MCF 10A (cell line): ENCODE measurements around the gene KIF21A. TPM values are rescaled to one million over a fixed set of nuclear protein-coding genes. Genes with fewer than 3 reads are reported as not detected.
A peak's percentile ranks its signal among the peaks of the same experiment; 100 is the strongest.

ENCODE experiments used
- BruUV-seq: library from RNA; stranded (reverse); fragments of 400-500 nt; replicated peaks from 2 replicates; lab custom pipeline; 2021; lab: Mats Ljungman, UMichigan
- CTCF ChIA-PET: fragments of 300-600 bp; sonication (Branson Sonifier 250); formaldehyde crosslinking; extraction: SDS; loops from one replicate; lab custom pipeline; 2021; ENCODE audit warnings: antibody characterized with exemption, inconsistent platforms; lab: Yijun Ruan, JAX
- POLR2A ChIA-PET: fragments of 300-600, 350-650 bp; sonication (Branson Sonifier 250); formaldehyde crosslinking; extraction: SDS; loops from one replicate; lab custom pipeline; 2020; ENCODE audit warnings: antibody characterized with exemption, inconsistent platforms; lab: Yijun Ruan, JAX
- DNase-seq: peaks from one replicate; pipeline ENCODE4 v3.0.0-alpha.2; 2018; ENCODE audit not compliant: unreplicated experiment
- H3K27ac Mint-ChIP-seq: one replicate; pipeline ENCODE4 v1.8.0; 2022; ENCODE audit warnings: mild to moderate bottlenecking, low read depth, mixed read lengths; ENCODE audit not compliant: unreplicated experiment
- H3K27me3 Mint-ChIP-seq: one replicate; pipeline ENCODE4 v1.8.0; 2022; ENCODE audit warnings: mixed read lengths; ENCODE audit not compliant: insufficient read depth, unreplicated experiment
- H3K36me3 Mint-ChIP-seq: one replicate; pipeline ENCODE4 v1.8.0; 2022; ENCODE audit warnings: mild to moderate bottlenecking, moderate library complexity, mixed read lengths; ENCODE audit not compliant: insufficient read depth, unreplicated experiment
- H3K4me1 Mint-ChIP-seq: one replicate; pipeline ENCODE4 v1.8.0; 2022; ENCODE audit warnings: mixed read lengths; ENCODE audit not compliant: insufficient read depth, unreplicated experiment
- H3K4me3 Mint-ChIP-seq: one replicate; pipeline ENCODE4 v1.8.0; 2022; ENCODE audit warnings: mild to moderate bottlenecking, moderate library complexity, mixed read lengths; ENCODE audit not compliant: unreplicated experiment
- H3K9me3 Mint-ChIP-seq: one replicate; pipeline ENCODE4 v1.8.0; 2022; ENCODE audit warnings: mixed read lengths; ENCODE audit not compliant: unreplicated experiment
- CTCF ChIP-seq: fragments of 200-600 bp; IDR thresholded peaks from one replicate; pipeline ENCODE4 v1.8.0; 2022; ENCODE audit warnings: antibody characterized with exemption, mild to moderate bottlenecking; ENCODE audit not compliant: unreplicated experiment
- intact Hi-C: fragments of 100-400 bp; cut with micrococcal nuclease; formaldehyde crosslinking; loops from 2 replicates; pipeline ENCODE4 v1.14.1; 2022
- total RNA-seq: library from RNA; stranded (reverse); gene quantifications from 2 replicates; pipeline ENCODE4 v1.2.3, GENCODE V29; 2022

Gene KIF21A
- total RNA-seq, 1 experiment from 2014 or later = 53.8 TPM

GRCh38 chr12:39351153-39351552 is 91.8 kb downstream of the KIF21A start:
- no peak for DNase-seq
- intact Hi-C loops = no loop called here
- CTCF ChIA-PET = interaction anchor here (0.5 kb wide), 1 partner anchor 11 kb away, joined by 3 read pairs; no protein-coding TSS in a partner anchor
- no TSS peak for BruUV-seq
- Mint-ChIP-seq H3K27me3 (no peaks in the 10 kb centered on the region), H3K27ac (no peak overlapping the region), H3K4me3 (no peak overlapping the region), H3K9me3 (no peaks in the 10 kb centered on the region), H3K36me3 (peaks cover 20% of the 10 kb centered on the region), H3K4me1 (peaks cover 6% of the 10 kb centered on the region)
- POLR2A ChIA-PET = no interaction called here
- TF ChIP-seq CTCF = no peak

GRCh38 chr12:39348941-39349626 is 93.8 kb downstream of the KIF21A start:
- no TSS peak for BruUV-seq
- CTCF ChIA-PET = interaction anchor here (0.9 to 2.3 kb wide), 2 partner anchors 15 to 115 kb away, joined by 5 to 11 read pairs; no protein-coding TSS in a partner anchor
- POLR2A ChIA-PET = interaction anchor here (0.6 kb wide), 1 partner anchor 67 kb away, joined by 4 read pairs; no protein-coding TSS in a partner anchor

DNA sequence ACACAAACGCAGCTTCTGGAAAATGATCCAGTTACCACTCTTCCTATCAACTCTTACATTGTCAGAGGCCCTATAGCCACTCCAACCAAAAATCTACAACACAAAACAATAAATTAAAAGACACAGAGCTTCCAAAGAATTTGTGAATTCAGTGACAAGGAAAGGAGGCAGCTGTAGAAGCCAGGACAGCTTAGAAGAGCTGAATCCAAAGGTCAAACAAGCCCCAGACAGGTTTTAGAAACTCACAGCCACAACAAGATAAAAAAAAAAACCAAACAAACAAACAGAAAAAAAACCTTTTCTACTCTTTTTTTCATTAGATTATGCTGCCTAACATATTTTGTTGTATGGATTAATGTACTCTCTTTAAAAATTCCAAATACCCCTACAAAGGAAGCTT is 94.4 kb downstream of the KIF21A start:
- POLR2A ChIA-PET = interaction anchor here (0.6 kb wide), 1 partner anchor 67 kb away, joined by 4 read pairs; no protein-coding TSS in a partner anchor
- intact Hi-C loops = no loop called here

More at GRCh38 chr12:39348941-39349626, 93.8 kb downstream of the KIF21A start:
- Mint-ChIP-seq H3K36me3 (peaks cover 7% of the 10 kb centered on the region), H3K4me3 (no peak overlapping the region), H3K9me3 (no peaks in the 10 kb centered on the region), H3K27ac (peak overlapping the region; percentile 46), H3K27me3 (no peaks in the 10 kb centered on the region), H3K4me1 (no peaks in the 10 kb centered on the region)
- TF ChIP-seq CTCF = no peak
- intact Hi-C loops = no loop called here
- no peak for DNase-seq

More for the DNA sequence above, 94.4 kb downstream of the KIF21A start:
- Mint-ChIP-seq H3K27ac (peak overlapping the region; percentile 46), H3K4me3 (no peak overlapping the region), H3K4me1 (no peaks in the 10 kb centered on the region), H3K36me3 (peaks cover 7% of the 10 kb centered on the region), H3K27me3 (no peaks in the 10 kb centered on the region), H3K9me3 (no peaks in the 10 kb centered on the region)
- TF ChIP-seq CTCF = no peak
- DNase-seq = no peak
- CTCF ChIA-PET = interaction anchor here (0.9 to 2.3 kb wide), 2 partner anchors 16 to 114 kb away, joined by 5 to 11 read pairs; no protein-coding TSS in a partner anchor
- no TSS peak for BruUV-seq
